ENCODE results near the gene MMP23B.
"Not testable (repeated sequence)": the region's sequence is repeated elsewhere in the genome, so short reads cannot be mapped to it uniquely, and the experiment has no call there.

GRCh38 chr1:1637479-1637875 is 5.5 kb downstream of the MMP23B start:
- TF ChIP-seq POLR2A (IDR thresholded peaks at IDR 0.05; ENCODE audit: low read length); GATA1 (IDR thresholded peaks at IDR 0.05; ENCODE audit: low read depth, low read length): not testable (repeated sequence)

Data from erythroblast (primary cell).